ENCODE data around the gene PATJ.

The PATJ gene

DNA sequence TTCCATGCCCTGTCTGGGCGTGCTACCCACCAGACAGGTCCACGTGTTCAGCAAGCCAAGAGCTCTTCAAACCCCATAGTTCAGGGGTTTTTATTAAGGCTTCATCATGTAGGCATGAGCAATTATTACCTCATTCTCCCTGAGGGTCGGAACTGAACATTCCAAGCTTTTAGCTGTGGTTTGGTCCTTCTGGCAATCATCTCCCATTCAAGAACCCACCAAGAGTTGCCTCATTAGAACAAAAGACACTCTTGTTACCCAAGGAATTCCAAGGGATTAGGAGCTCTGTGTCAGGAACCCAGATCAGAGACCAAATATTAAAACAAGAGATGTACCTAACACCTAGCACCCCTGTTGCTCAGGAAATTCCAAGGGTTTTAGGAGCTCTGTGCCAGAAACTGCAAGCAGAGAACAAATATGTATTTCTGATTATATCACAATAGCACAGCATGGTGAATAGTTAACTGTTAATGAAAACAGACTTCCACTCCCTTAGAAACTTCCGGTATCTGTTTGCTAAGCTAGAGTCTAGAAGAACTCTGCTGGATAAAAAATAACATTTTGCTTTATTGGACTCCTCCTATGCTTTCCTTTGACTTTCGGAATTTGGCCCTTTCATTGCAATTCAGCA, 251.2 kb downstream of the PATJ start:
- no peak for DNase-seq

GRCh38 chr1:61995641-61996040, 253.4 kb downstream of the PATJ start:
- no peak for DNase-seq

DNA sequence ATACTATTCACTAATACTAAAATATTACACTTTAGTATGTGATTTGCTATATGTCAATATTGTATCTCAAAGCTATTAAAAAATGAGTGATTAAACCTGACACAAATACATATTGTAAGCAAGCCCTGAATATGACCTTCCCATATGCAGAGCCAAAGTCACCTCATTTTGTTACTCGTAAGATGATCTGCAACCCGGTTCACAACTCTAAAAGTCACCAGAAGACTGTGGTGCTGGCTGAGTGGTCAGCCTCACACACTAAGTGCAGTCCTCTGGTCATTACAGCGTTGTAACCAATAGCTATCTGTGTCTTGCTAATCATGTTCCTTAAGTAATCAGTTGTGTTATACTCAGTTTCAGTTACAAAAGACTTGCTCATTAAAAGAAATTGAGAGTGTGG, 254.8 kb downstream of the PATJ start:
- peak; percentile 2 for DNase-seq

DNA sequence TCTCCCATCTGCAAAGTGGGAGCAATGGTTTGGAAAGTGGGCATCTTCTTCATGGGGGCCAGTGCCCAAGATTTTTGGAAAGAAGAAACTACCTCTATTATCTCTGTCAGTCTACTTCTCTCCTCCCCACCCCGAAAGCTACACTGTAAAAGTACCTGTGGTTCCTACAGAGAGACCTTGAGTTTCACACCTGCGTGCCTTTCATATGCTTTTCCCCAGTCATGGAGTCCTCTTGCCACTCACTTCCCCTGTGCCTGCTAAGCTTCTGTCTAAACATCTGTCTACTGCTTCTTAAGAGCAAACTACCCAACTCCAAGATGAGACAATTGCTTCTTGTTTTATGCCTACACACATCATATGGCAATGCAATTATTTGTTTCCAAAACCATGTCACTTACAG, 261.5 kb downstream of the PATJ start:
- DNase-seq, result no peak

- no peak for DNase-seq
Observed at GRCh38 chr1:62006690-62007089, 264.4 kb downstream of the PATJ start.

DNA sequence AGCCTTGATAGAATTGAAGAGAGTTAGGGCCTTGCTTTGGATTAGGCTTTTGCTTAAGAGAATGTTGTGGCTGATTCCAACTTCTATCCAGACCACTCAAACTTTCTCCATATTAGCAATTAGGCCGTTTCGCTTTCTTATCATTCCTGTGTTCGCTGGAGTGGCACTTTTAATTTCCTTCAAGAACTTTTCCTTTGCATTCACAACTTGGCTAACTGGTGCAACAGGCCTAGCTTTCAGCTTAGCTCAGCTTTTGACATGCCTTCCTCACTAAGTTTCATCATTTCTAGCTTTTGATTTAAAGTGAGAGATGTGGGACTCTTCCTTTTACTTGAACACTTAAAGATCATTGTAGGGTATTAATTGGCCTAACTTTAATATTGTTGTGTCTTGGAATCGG, 268.7 kb downstream of the PATJ start:
- no peak for DNase-seq

DNA sequence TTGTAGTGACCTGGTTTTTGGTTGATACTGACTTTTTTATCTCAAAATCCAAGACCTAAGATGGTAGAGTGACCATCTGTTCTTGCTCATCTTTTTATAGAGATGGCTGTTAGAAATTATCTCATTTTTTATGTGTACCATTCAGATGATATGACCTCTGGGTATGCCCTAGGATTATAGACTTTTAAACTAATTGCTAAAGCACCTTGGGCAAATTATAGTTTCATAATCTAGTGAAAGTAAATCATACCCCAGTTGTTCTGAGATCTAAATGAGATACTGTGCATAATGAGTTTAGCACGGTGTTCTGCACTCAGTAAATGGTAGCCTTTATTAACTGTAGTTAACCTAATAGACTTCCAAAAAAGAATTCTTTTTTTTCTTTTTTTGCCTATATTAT, 269.8 kb downstream of the PATJ start:
- DNase-seq, result no peak

- DNase-seq, result no peak
Observed at GRCh38 chr1:62012836-62013235, 270.6 kb downstream of the PATJ start.

- no peak for DNase-seq
Observed at GRCh38 chr1:62013264-62013663, 271.0 kb downstream of the PATJ start.

GRCh38 chr1:62022382-62022983, 280.2 kb downstream of the PATJ start:
- DNase-seq, result no peak

- peak; percentile 7 for DNase-seq
Observed at GRCh38 chr1:62024690-62025089, 282.4 kb downstream of the PATJ start.

GRCh38 chr1:62025154-62025553, 282.9 kb downstream of the PATJ start:
- no peak for DNase-seq

DNA sequence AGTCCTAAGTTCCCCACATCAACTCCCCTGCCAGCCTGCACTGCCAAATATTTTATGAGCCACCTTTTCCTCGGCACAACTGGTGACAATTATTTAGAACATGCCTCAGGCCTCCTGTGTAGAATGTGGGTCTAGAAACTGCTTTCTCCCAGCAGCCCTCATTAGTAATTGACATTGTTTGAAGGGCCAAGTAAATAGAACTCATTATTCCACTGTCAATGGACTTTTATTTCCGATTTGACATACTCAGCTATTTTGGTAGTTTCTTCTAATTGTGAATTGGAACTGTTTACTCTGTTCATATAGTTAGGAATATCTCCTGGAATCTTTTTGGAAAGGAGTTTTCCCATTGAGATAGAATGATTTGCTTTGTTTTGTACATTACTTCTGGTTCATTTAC, 283.6 kb downstream of the PATJ start:
- DNase-seq, result no peak

GRCh38 chr1:62029704-62030103, 287.4 kb downstream of the PATJ start:
- DNase-seq, result no peak

DNA sequence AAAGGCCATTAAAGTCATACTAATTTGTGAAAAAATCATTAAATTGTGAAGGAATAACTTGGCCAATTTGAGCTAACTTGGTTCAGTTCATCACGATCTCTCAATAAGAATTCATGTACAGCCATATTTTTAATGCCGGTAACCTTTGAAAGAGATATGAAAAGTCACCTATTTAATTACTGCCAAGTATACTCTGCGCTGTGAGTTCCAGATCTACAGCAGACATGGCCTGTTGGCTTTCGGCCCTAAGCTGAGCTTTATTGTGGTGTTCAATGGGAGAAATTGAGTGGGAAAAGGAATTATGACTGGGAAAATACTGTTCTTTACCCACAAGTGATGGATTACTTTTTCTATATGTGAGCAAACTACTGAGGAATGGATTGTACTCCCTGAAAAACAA, 292.5 kb downstream of the PATJ start:
- DNase-seq, result no peak

- no peak for DNase-seq
Observed at GRCh38 chr1:62037274-62037673, 295.0 kb downstream of the PATJ start.

- peak; percentile 22 for DNase-seq
Observed at GRCh38 chr1:62038594-62039284, 296.5 kb downstream of the PATJ start.

- peak; percentile 77 for DNase-seq
Observed at GRCh38 chr1:62040450-62040849, 298.2 kb downstream of the PATJ start.

- peak; percentile 45 for DNase-seq
Observed at GRCh38 chr1:62040973-62041372, 298.7 kb downstream of the PATJ start.

- no peak for DNase-seq
Observed at GRCh38 chr1:62043154-62043553, 300.9 kb downstream of the PATJ start.

DNA sequence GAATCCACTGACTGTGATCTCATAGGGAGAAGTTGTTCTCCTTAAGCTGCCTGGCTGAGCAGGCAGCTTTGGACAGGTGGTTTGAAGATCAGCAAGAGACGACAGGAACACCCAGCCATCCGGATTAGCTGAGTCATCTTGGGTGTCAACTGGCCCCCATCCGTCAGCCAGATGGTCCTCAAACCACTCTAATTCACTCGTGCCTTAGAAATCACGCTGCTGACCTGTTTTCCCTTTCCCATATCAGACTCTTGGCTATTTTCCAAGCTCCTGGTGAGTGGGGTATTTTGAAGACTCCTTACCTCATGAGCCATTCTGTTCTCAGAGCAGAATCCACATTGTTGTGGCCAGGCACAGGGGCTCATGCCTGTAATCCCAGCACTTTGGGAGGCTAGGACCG, 303.3 kb downstream of the PATJ start:
- peak; percentile 95 for DNase-seq

DNA sequence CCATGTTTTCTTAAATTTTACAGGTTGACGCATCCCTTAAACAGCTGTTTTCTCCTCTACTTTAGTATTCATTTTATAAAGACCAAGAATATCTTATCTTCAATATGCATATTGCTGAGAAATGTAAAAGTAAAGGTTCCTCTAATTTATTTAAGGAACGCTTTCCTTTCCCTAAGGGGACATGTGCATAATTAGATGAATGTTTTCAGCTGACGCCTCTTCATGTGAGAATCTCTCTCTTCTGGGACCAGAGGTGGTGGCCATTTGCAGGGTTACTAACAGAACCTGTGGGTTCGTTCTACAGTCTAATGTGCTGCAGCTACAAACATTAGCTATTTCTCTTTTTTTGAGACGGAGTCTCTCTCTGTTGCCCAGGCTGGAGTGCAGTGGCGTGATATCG, 304.6 kb downstream of the PATJ start:
- DNase-seq, result no peak

GRCh38 chr1:62050165-62050564, 307.9 kb downstream of the PATJ start:
- no peak for DNase-seq

DNA sequence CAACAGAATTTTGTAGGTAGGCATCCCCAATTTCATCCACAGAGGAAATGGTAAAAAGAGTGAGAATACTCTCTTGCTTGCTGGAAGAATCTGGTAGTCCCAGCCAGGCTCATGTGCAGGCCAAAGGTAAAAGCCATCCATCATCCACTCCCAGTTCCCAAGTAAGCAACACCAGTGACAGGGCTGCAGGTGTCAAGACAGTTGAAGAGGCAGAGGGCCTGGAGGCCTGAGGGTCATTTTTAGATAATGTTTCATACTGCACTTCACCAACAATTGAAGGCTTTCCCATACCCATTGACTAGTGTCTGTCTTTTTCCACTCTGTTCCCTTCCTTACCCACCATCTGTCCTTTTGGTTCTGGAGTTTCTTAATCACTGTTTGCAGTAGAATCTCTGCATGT, 310.7 kb downstream of the PATJ start:
- no peak for DNase-seq

DNA sequence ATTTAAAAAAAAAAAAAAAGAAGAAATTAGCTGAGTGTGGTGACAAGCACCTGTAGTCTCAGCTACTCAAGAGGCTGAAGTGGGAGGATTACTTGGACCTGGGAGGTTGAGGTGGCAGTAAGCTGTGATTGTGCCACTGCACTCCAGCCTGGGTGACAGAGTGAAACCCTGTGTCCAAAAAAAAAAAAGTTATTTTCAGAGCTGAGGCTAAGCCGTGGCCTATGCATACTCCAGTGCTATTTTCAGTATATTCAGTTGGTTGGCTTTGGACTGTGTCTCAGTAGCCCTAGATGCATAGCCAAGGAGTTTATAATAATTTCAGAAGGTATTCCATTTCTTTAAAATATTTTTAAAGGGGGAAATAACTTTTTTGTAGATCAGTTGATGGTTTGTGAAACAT, 311.9 kb downstream of the PATJ start:
- DNase-seq, result no peak

Data from NCI-H2171 treated with DMSO at 0.1 percent for 48 hours (cell line).